ENCODE results near the gene FSTL4.

- TF ChIP-seq CTCF (IDR thresholded peaks at IDR 0.05) (no peak), POLR2A (IDR thresholded peaks at IDR 0.05; ENCODE audit: low read depth) (no peak), EP300 (IDR thresholded peaks at IDR 0.05) (no peak), POLR2AphosphoS5 (IDR thresholded peaks at IDR 0.05) (no peak)
Measured at GRCh38 chr5:133340822-133341221, 271.5 kb downstream of the FSTL4 start.
